ENCODE results near the gene ZFHX3. TPM values are rescaled to one million over a fixed set of nuclear protein-coding genes. Genes with fewer than 3 reads are reported as not detected.

ZFHX3 gene
- polyA plus RNA-seq, 1 donor from 2014 or later: 26.4 TPM

GRCh38 chr16:72859581-72859980 is 188.3 kb downstream of the ZFHX3 start:
- Histone ChIP-seq H3K27me3 (ENCODE audit: insufficient read depth, low read depth, low read length) (no peaks in the 10 kb centered on the region), H3K4me3 (ENCODE audit: low read length) (no peak overlapping the region), H3F3A (ENCODE audit: insufficient read depth, low read length, poor library complexity, severe bottlenecking) (peaks cover 9% of the 10 kb centered on the region), H4K20me1 (ENCODE audit: insufficient read depth) (peaks cover 7% of the 10 kb centered on the region), H3K9me3 (ENCODE audit: low read length) (no peaks in the 10 kb centered on the region), H3K27ac (ENCODE audit: low read length) (no peak overlapping the region), H3K9ac (ENCODE audit: low read length) (no peak overlapping the region), H3K79me2 (replicated peaks; ENCODE audit: insufficient read depth, low read length) (peaks cover 94% of the 10 kb centered on the region), H3K4me2 (ENCODE audit: low read length) (no peak overlapping the region), H3K9me2 (ENCODE audit: insufficient read depth, low read length) (no peaks in the 10 kb centered on the region), H2AFZ (ENCODE audit: low read depth, low read length) (no peak overlapping the region), H3K36me3 (ENCODE audit: insufficient read depth, low read length) (no peaks in the 10 kb centered on the region)
- TF ChIP-seq REST (IDR thresholded peaks at IDR 0.05; ENCODE audit: borderline replicate concordance) (no peak), EZH2 (IDR thresholded peaks at IDR 0.05; ENCODE audit: borderline replicate concordance, insufficient read depth, low read length, poor library complexity, severe bottlenecking) (no peak), POLR2AphosphoS5 (IDR thresholded peaks at IDR 0.05) (no peak)

- H3K27ac ChIP-seq (ENCODE audit: low read length): no peak overlapping the region
- H3K36me3 ChIP-seq (ENCODE audit: insufficient read depth, low read length): no peaks in the 10 kb centered on the region
- H3K9me2 ChIP-seq (ENCODE audit: insufficient read depth, low read length): no peaks in the 10 kb centered on the region
- H3K9me3 ChIP-seq (ENCODE audit: low read length): no peaks in the 10 kb centered on the region
- H3K4me3 ChIP-seq (ENCODE audit: low read length): no peak overlapping the region
- H3K9ac ChIP-seq (ENCODE audit: low read length): no peak overlapping the region
- H3F3A ChIP-seq (ENCODE audit: insufficient read depth, low read length, poor library complexity, severe bottlenecking): peaks cover 13% of the 10 kb centered on the region
- no peak overlapping the region for H3K4me2 ChIP-seq (ENCODE audit: low read length)
- H3K27me3 ChIP-seq (ENCODE audit: insufficient read depth, low read depth, low read length): no peaks in the 10 kb centered on the region
- no peak for TF ChIP-seq MXI1 (conservative IDR thresholded peaks at IDR 0.05; ENCODE audit: poor library complexity, severe bottlenecking)
- TF ChIP-seq POLR2AphosphoS5 (IDR thresholded peaks at IDR 0.05): no peak
- no peak for TF ChIP-seq SMC3 (conservative IDR thresholded peaks at IDR 0.05; ENCODE audit: poor library complexity)
- no peak for TF ChIP-seq EZH2 (IDR thresholded peaks at IDR 0.05; ENCODE audit: borderline replicate concordance, insufficient read depth, low read length, poor library complexity, severe bottlenecking)
- TF ChIP-seq RAD21 (conservative IDR thresholded peaks at IDR 0.05): no peak
- TF ChIP-seq REST (IDR thresholded peaks at IDR 0.05; ENCODE audit: borderline replicate concordance): no peak
- TF ChIP-seq EP300 (conservative IDR thresholded peaks at IDR 0.05; ENCODE audit: poor library complexity, severe bottlenecking): no peak
- TF ChIP-seq TAF1 (IDR thresholded peaks at IDR 0.05; ENCODE audit: low read depth): no peak
- TF ChIP-seq CTCF (IDR thresholded peaks at IDR 0.05; ENCODE audit: poor library complexity, severe bottlenecking): no peak
- peaks cover 96% of the 10 kb centered on the region for H3K79me2 ChIP-seq (replicated peaks; ENCODE audit: insufficient read depth, low read length)
- no peak overlapping the region for H2AFZ ChIP-seq (ENCODE audit: low read depth, low read length)
- peaks cover 5% of the 10 kb centered on the region for H4K20me1 ChIP-seq (ENCODE audit: insufficient read depth)
Observed at GRCh38 chr16:72858665-72859493, 189.0 kb downstream of the ZFHX3 start.

Data from neural cell (in vitro differentiated cells).